DMS114 treated with DMSO at 0.1 percent for 48 hours (cell line): ENCODE results near the gene P2RY13.
A peak's percentile ranks its signal among the peaks of the same experiment; 100 is the strongest.

Experiments
- DNase-seq: peaks from one replicate; lab custom pipeline; 2025; ENCODE audit not compliant: unreplicated experiment; lab: John Stamatoyannopoulos, UW

P2RY13 gene

GRCh38 chr3:151297429-151297828 lies 31.9 kb downstream of the P2RY13 start:
- no peak for DNase-seq

GRCh38 chr3:151296226-151296625 lies 33.1 kb downstream of the P2RY13 start:
- no peak for DNase-seq

- no peak for DNase-seq
Measured at GRCh38 chr3:151293127-151293526, 36.2 kb downstream of the P2RY13 start.

- no peak for DNase-seq
Measured at GRCh38 chr3:151290673-151291072, 38.7 kb downstream of the P2RY13 start.

- no peak for DNase-seq
Measured at GRCh38 chr3:151289445-151289844, 39.9 kb downstream of the P2RY13 start.

GRCh38 chr3:151285940-151286339 lies 43.4 kb downstream of the P2RY13 start:
- no peak for DNase-seq

- no peak for DNase-seq
Measured at GRCh38 chr3:151283907-151284461, 45.4 kb downstream of the P2RY13 start.

- no peak for DNase-seq
Measured at GRCh38 chr3:151283387-151283786, 46.0 kb downstream of the P2RY13 start.

- DNase-seq, result peak; percentile 62
Measured at GRCh38 chr3:151282921-151283320, 46.4 kb downstream of the P2RY13 start.

GRCh38 chr3:151281671-151282324 lies 47.6 kb downstream of the P2RY13 start:
- DNase-seq, result no peak

- no peak for DNase-seq
Measured at GRCh38 chr3:151278230-151278629, 51.1 kb downstream of the P2RY13 start, which contains the start of gene P2RY14. P2RY14 (minus strand) TSS chr3:151278542; CDS start chr3:151214316, 64,226 bp downstream.

- DNase-seq, result no peak
Measured at GRCh38 chr3:151276687-151277042, 52.7 kb downstream of the P2RY13 start.
